Measurements from ENCODE around the gene EPHA8. TPM values are rescaled to one million over a fixed set of nuclear protein-coding genes. Genes with fewer than 3 reads are reported as not detected.

EPHA8 gene
- total RNA-seq, 2 experiments from 2014 or later, result not detected

GRCh38 chr1:22597301-22597965, 34.1 kb downstream of the EPHA8 start:
- H3K27ac Mint-ChIP-seq, result no peak overlapping the region
- no peak for ATAC-seq
- CTCF ChIA-PET, result no interaction called here

GRCh38 chr1:22597996-22598395, 34.7 kb downstream of the EPHA8 start:
- no peak for ATAC-seq
- CTCF ChIA-PET, result no interaction called here

More at GRCh38 chr1:22597301-22597965, 34.1 kb downstream of the EPHA8 start:
- peaks cover 5% of the 10 kb centered on the region for H3K27me3 Mint-ChIP-seq
- H3K36me3 Mint-ChIP-seq, result no peaks in the 10 kb centered on the region
- H3K9me3 Mint-ChIP-seq (ENCODE audit: low read depth), result no peaks in the 10 kb centered on the region
- no peak for DNase-seq
- no peaks in the 10 kb centered on the region for H3K4me1 Mint-ChIP-seq
- H3K4me3 Mint-ChIP-seq, result no peak overlapping the region

DNA sequence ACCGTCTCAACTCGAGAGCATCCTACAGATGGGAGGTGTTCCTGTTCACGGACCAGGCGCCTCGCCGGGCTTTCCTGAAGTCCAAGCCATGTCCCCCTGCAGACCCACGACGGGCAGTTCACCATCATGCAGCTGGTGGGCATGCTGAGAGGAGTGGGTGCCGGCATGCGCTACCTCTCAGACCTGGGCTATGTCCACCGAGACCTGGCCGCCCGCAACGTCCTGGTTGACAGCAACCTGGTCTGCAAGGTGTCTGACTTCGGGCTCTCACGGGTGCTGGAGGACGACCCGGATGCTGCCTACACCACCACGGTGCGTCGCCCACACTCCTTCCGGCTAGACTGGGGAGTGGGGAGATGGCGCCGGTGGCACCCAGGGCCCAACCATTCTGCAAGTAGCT, 35.4 kb downstream of the EPHA8 start:
- H3K4me3 Mint-ChIP-seq, result no peak overlapping the region
- H3K4me1 Mint-ChIP-seq, result no peaks in the 10 kb centered on the region
- no peak overlapping the region for H3K27ac Mint-ChIP-seq
- no peaks in the 10 kb centered on the region for H3K36me3 Mint-ChIP-seq
- DNase-seq (no peak), ATAC-seq (no peak)
- CTCF ChIA-PET, result no interaction called here
- H3K9me3 Mint-ChIP-seq (ENCODE audit: low read depth), result no peaks in the 10 kb centered on the region
- no peaks in the 10 kb centered on the region for H3K27me3 Mint-ChIP-seq

More at GRCh38 chr1:22597996-22598395, 34.7 kb downstream of the EPHA8 start:
- H3K4me3 Mint-ChIP-seq, result no peak overlapping the region
- H3K4me1 Mint-ChIP-seq, result no peaks in the 10 kb centered on the region
- DNase-seq, result no peak
- H3K36me3 Mint-ChIP-seq, result no peaks in the 10 kb centered on the region
- H3K27me3 Mint-ChIP-seq, result peaks cover 3% of the 10 kb centered on the region
- no peak overlapping the region for H3K27ac Mint-ChIP-seq
- H3K9me3 Mint-ChIP-seq (ENCODE audit: low read depth), result no peaks in the 10 kb centered on the region

- peaks cover 8% of the 10 kb centered on the region for H3K27me3 Mint-ChIP-seq
- CTCF ChIA-PET, result no interaction called here
- no peak for ATAC-seq
- no peak overlapping the region for H3K27ac Mint-ChIP-seq
- H3K4me1 Mint-ChIP-seq, result no peaks in the 10 kb centered on the region
- no peaks in the 10 kb centered on the region for H3K9me3 Mint-ChIP-seq (ENCODE audit: low read depth)
- DNase-seq, result no peak
- no peak overlapping the region for H3K4me3 Mint-ChIP-seq
- H3K36me3 Mint-ChIP-seq, result no peaks in the 10 kb centered on the region
These were observed 37.0 kb downstream of the EPHA8 start for GRCh38 chr1:22600071-22600816.

DNA sequence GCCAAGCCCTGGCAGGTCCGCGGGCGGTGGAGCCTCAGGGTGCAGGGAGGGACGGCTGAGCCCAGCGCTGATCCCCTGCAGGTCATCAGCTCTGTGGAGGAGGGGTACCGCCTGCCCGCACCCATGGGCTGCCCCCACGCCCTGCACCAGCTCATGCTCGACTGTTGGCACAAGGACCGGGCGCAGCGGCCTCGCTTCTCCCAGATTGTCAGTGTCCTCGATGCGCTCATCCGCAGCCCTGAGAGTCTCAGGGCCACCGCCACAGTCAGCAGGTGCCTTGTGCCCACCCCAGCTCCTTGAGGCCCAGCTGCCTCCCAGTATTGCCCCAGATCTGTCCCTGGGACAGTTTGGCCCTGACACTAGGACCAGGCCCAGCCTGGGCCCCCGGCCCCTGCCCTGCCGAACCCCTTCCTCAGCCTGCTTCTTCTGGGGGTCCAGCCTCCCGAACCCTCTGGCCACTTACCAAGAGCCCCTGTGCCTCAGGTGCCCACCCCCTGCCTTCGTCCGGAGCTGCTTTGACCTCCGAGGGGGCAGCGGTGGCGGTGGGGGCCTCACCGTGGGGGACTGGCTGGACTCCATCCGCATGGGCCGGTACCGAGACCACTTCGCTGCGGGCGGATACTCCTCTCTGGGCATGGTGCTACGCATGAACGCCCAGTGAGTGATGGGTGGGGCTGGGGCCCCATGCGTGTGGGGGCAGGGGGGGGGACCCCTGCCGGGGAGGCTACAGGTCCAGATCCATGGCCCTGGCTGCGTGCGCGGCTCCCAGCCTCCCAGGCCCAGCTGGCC, 37.7 kb downstream of the EPHA8 start:
- ATAC-seq (no peak), DNase-seq (no peak)
- H3K4me3 Mint-ChIP-seq, result no peak overlapping the region
- H3K4me1 Mint-ChIP-seq, result no peaks in the 10 kb centered on the region
- H3K36me3 Mint-ChIP-seq, result no peaks in the 10 kb centered on the region
- CTCF ChIA-PET, result no interaction called here
- H3K9me3 Mint-ChIP-seq (ENCODE audit: low read depth), result no peaks in the 10 kb centered on the region
- H3K27me3 Mint-ChIP-seq, result peaks cover 16% of the 10 kb centered on the region
- no peak overlapping the region for H3K27ac Mint-ChIP-seq

- Mint-ChIP-seq H3K27me3 (peaks cover 22% of the 10 kb centered on the region), H3K36me3 (no peaks in the 10 kb centered on the region), H3K9me3 (ENCODE audit: low read depth) (no peaks in the 10 kb centered on the region), H3K4me3 (no peak overlapping the region), H3K27ac (no peak overlapping the region), H3K4me1 (no peaks in the 10 kb centered on the region)
- no peak for ATAC-seq
- CTCF ChIA-PET, result no interaction called here
- no peak for DNase-seq
These were observed 38.3 kb downstream of the EPHA8 start for GRCh38 chr1:22601610-22602009.

DNA sequence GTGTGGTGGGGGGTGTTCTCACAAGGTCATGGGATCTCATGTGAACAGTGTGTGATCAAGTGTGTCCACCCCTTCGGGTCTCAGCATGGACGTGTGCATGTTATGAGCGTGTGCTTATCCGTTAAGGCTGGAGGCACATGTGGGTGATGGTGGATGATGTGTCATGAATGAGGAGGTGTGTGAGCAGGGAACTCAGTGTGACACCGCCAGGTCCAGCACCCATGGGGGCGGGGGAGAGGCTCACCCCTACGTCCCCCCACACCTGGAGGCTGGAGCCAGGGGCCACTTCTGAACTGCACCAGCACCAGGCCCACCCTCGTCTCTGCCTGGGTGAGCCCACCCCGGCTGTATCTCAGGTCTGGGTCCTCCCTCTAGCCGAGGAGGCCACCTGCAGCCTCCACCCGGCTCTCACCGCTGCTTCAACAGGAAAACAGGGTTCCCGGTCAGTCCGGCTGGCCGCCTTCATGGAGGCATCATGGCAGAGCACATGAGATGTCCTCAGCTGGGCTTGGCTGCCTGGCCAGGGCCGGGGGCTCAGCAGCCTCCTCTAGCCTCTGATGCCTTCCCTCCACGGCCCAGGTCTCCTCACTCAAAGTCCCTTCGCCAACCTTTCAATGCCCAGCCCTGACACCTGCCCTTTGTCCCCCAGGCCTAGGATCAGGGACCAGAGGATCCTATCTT, 38.9 kb downstream of the EPHA8 start:
- ATAC-seq (no peak), DNase-seq (no peak)
- CTCF ChIA-PET, result no interaction called here
- Mint-ChIP-seq H3K27me3 (peaks cover 23% of the 10 kb centered on the region), H3K4me3 (no peak overlapping the region), H3K9me3 (ENCODE audit: low read depth) (no peaks in the 10 kb centered on the region), H3K27ac (no peak overlapping the region), H3K36me3 (no peaks in the 10 kb centered on the region), H3K4me1 (no peaks in the 10 kb centered on the region)

DNA sequence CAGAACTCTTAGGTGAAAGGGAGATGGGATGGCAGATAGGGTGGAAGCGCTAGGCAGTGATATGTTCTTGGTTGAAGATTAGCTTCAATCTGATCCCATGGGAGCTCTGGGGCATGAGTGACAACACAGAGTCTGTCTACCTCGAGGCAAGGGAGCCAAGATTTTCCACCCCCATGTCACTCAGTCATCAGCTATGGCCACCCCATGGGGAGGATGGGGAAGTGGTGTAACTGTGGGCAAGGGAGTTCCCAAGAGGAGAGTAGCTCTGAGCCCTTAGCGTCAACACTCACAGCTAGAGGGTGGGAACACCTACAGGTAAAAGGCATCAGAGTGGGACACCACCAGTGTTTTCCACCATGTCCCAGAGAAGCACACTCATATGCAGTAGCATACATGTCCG, 42.9 kb downstream of the EPHA8 start:
- peaks cover 34% of the 10 kb centered on the region for H3K27me3 Mint-ChIP-seq
- ATAC-seq (no peak), DNase-seq (no peak)
- H3K4me3 Mint-ChIP-seq, result no peak overlapping the region
- H3K4me1 Mint-ChIP-seq, result no peaks in the 10 kb centered on the region
- CTCF ChIA-PET, result no interaction called here
- H3K27ac Mint-ChIP-seq, result no peak overlapping the region
- no peaks in the 10 kb centered on the region for H3K36me3 Mint-ChIP-seq
- H3K9me3 Mint-ChIP-seq (ENCODE audit: low read depth), result no peaks in the 10 kb centered on the region

GRCh38 chr1:22607154-22607553, 43.9 kb downstream of the EPHA8 start:
- Mint-ChIP-seq H3K36me3 (no peaks in the 10 kb centered on the region), H3K4me1 (no peaks in the 10 kb centered on the region), H3K9me3 (ENCODE audit: low read depth) (no peaks in the 10 kb centered on the region), H3K4me3 (no peak overlapping the region), H3K27ac (no peak overlapping the region), H3K27me3 (peaks cover 34% of the 10 kb centered on the region)
- DNase-seq (no peak), ATAC-seq (no peak)
- CTCF ChIA-PET, result no interaction called here

DNA sequence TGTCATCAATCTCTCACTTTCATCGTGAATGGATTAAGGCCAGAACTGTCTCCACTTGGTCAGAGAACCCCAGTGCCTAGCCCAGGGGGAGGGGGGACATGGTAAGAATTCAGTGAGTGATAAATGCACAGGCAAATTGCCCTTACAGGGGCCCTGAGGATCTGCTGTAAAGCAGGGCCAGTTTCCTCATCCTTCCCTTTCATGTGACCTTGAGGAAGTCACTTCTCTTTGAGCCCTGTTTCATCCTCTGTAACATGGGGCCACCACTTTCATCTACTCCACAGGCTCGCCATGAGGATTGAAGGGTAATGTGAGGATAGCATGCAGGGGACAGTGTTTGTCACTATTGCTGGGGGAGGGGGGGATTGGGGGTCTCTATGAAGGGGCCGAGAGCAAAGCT, 45.1 kb downstream of the EPHA8 start:
- Mint-ChIP-seq H3K27ac (no peak overlapping the region), H3K9me3 (ENCODE audit: low read depth) (no peaks in the 10 kb centered on the region), H3K4me3 (no peak overlapping the region), H3K4me1 (no peaks in the 10 kb centered on the region), H3K36me3 (no peaks in the 10 kb centered on the region), H3K27me3 (peaks cover 34% of the 10 kb centered on the region)
- CTCF ChIA-PET, result no interaction called here
- DNase-seq (no peak), ATAC-seq (no peak)

- no peak overlapping the region for H3K4me3 Mint-ChIP-seq
- no peaks in the 10 kb centered on the region for H3K9me3 Mint-ChIP-seq (ENCODE audit: low read depth)
- H3K27ac Mint-ChIP-seq, result no peak overlapping the region
- ATAC-seq (no peak), DNase-seq (no peak)
- H3K36me3 Mint-ChIP-seq, result no peaks in the 10 kb centered on the region
- CTCF ChIA-PET, result no interaction called here
- peaks cover 34% of the 10 kb centered on the region for H3K27me3 Mint-ChIP-seq
- H3K4me1 Mint-ChIP-seq, result no peaks in the 10 kb centered on the region
These were observed 46.0 kb downstream of the EPHA8 start for GRCh38 chr1:22609291-22609690.

GRCh38 chr1:22611530-22611947, 48.2 kb downstream of the EPHA8 start:
- CTCF ChIA-PET, result no interaction called here
- H3K27me3 Mint-ChIP-seq, result peaks cover 16% of the 10 kb centered on the region

DNA sequence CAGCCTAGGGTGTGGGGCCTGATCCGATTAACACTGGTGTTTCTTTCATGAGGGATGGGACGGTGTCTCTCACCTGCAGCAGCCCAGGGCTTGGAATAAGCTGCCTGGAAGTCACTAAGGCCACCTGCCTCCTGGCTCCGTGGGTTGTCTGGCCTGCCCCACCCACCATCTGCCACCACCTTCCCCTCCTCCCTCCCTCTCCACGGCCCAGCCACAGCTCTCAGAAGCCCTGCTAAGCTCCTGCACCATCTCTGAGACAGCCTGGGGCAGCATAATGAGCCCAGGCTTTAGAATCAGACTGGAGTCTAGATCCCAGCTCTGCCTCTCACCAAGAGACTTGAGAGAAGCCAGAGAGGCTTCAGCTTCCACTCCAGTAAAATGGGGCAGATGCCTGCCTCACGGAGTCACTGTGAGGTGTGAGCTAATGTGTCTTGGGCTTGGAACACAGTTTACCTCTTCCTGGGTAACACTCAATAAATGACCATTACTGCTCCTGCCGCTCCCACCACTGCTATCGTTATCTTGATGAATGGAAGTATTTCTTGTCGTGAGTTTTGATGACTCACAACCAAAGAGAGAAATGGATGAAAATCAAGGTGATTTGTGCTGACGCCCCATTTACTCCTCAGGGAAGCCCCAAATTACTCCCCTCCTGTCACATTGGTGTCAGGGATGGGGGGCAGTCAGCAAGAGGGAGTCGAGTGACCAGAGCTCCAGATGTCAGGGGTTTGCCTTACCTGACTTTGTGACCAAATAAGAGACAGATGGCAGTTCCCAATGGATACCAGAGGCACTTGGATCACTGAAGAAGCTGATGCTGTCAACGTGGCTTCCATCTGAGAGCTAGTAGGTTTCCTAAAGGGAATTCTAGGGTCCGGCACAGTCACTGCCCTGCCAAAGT, 49.6 kb downstream of the EPHA8 start:
- CTCF ChIA-PET, result no interaction called here
- ATAC-seq (no peak), DNase-seq (no peak)
- no peaks in the 10 kb centered on the region for H3K4me1 Mint-ChIP-seq
- no peaks in the 10 kb centered on the region for H3K36me3 Mint-ChIP-seq
- H3K9me3 Mint-ChIP-seq (ENCODE audit: low read depth), result no peaks in the 10 kb centered on the region
- H3K27me3 Mint-ChIP-seq, result peaks cover 11% of the 10 kb centered on the region
- no peak overlapping the region for H3K27ac Mint-ChIP-seq
- no peak overlapping the region for H3K4me3 Mint-ChIP-seq

More at GRCh38 chr1:22611530-22611947, 48.2 kb downstream of the EPHA8 start:
- Mint-ChIP-seq H3K27ac (no peak overlapping the region), H3K4me3 (no peak overlapping the region), H3K4me1 (no peaks in the 10 kb centered on the region), H3K36me3 (no peaks in the 10 kb centered on the region), H3K9me3 (ENCODE audit: low read depth) (no peaks in the 10 kb centered on the region)
- ATAC-seq (no peak), DNase-seq (peak; percentile 55)
